NCI-H748 (cell line): ENCODE data around the gene PRH2.

Experiments used
- DNase-seq: peaks from one replicate; lab custom pipeline; 2025; ENCODE audit not compliant: unreplicated experiment; lab: John Stamatoyannopoulos, UW

Gene PRH2

DNA sequence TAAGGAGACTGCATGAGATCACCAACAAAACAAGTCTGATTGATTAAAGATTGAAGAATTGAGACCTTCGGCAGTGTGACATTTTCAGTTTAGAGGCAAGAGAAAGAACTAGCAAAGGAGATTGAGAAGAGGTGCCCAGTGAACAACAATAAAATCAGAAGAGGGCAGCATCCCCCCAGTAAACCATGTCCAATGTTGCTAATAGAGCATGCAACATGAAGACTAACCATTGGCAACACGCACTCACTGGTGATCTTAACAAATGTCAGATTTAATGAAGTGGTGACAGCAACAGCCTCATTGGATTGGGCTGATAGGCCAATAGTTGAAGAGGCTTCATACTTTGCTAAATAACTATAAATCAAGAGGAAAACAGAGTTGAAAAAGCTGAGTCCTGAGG is 30.8 kb downstream of the PRH2 start:
- DNase-seq, result no peak

DNA sequence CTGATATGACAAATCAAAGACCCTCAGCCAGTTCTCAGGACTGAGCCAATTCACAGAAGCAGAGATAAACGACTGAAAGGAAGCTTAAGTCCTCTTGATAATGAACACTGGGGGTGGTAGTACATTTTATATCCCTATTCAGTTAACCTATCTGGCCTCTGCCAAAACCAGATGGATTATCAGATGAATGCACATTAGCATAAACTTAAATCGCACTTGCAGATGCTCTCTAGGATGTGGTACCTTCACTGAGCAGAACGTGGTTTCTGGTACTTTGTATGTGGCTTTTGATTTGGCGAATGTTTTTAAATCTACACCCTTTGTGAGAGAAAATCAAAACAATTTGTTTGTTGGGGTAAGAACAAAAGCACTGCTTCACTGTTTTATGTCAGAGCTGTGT is 31.2 kb downstream of the PRH2 start:
- DNase-seq, result no peak

DNA sequence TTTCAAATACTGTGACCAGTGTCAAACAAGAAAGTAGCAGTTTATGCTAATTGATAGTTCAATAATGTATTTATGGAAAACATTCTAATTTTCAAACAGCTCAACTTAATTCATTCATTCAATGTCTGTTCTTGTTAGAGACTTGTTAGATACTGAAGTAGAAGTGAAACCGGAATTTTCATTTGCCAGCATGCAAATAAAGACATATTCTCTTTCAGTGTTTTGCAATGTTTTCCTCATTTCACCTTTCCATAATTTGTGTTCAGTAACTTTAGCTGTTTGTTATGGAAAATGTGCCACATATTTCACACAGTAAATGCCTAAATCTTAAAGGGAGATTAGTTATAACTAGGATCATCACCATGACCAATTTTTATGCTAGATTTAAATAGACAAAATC is 36.4 kb downstream of the PRH2 start:
- DNase-seq, result no peak

DNA sequence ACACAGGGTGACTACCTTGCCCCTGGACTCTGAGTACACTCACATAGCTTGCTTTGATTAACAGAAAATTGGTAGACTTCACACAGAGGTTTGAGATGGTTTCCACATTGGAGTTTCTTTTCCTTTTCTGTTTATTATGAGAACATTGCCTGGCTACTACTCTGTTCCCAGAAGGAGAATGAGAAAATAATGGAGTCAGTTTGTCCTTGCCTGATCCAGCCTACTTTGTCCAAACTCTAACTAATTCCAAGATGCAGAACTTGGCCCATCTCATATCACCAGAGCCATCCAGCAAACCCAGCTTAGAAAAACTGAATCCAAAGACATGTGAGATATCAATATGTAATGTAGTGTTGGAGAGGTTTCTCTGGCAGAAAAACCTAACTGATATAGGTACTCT is 37.3 kb downstream of the PRH2 start:
- DNase-seq, result no peak

DNA sequence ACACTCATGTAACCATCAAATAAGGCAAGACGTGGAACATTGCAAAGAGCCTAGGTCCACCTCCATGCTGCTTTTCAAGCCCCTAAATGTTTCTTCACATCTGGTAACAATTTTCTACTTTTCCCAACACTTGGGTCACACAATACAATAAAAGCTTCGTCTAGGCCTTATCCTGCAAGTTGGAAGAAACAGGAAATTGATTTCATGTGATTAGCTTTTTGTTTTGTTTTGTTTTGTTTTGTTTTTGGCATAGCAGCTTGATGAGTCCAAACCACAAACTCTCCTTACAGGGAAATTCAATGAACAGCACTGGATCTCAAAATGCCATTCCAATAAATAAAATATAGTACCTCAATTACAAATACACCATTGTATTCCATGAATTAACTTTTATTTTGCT is 38.4 kb downstream of the PRH2 start:
- DNase-seq, result no peak

DNA sequence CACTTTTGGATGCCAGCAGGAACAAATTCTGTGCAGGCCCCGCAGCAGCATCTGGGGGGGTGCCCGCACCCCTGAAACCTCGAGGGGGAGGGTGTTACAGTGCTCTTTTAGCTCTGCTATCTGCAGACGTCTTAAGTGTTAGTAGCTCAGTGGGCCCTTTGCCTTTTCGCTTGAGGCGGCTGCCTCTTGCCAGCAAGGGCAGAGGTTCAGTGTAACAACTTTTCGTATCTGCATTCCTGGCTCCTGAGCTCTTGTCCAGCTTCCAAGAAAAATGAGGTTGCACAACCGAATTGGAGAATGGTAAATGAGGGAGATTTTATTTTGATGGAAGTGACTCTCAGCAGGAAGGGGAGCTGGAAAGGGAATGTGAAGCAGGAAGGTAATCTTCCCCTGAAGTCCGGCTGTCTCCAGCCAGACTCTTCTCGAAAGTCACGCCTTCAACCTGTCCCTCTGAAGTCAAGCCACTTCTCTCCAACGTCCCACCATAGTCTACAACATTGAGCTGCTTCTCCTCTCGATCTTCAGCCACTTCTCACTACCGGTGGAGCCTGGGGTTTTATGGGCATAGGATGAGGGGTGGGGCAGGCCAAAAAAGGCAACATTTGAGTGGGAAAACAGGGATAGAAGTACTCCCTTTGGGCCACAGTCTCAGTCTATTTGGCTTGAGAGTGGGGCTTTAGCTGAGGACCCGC is 39.9 kb downstream of the PRH2 start:
- DNase-seq, result no peak

DNA sequence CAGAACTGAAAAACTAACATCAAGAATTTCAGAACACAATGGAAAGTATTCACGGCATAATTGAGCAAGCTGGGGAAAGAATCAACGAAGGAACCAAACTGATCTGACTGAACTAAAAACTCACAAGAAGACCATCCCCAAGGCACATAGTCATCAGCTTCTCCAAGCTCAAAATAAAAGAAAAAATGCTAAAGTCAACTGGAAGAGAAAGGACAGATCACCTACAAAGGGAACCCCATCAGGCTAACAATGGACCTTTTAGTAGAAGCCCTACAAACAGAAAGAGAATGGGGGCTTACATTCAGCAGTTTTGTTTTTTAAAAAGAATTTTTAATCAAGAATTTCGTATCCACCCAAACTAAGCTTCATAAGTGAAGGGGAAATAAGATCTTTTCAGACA is 45.9 kb downstream of the PRH2 start:
- no peak for DNase-seq

DNA sequence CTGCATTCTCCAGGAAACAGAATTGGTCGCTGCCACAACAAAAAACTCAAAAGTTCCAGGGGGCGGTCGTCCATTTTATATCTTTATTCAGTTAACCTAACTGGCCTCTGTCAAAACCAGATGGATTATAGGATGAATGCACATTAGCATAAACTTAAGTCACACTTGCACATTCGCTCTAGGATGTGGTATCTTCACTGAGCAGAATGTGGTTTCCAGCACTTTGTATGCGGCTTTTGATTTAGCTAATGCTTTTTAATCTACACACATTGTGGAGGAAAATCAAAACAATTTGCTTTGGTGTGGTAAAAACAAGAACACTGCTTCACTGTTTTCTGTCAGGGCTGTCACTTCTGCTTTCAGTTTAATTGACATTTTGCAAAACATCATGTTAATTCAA is 53.2 kb downstream of the PRH2 start:
- no peak for DNase-seq
